Keratinocyte (primary cell): ENCODE measurements around the gene NEK2. TPM values are rescaled to one million over a fixed set of nuclear protein-coding genes. Genes with fewer than 3 reads are reported as not detected.
A peak's percentile ranks its signal among the peaks of the same experiment; 100 is the strongest.

ENCODE experiments used
- DNase-seq: peaks from one replicate; pipeline ENCODE4 v3.0.0-alpha.2; 2011; ENCODE audit warnings: low read depth, missing footprints, low spot score
- FAIRE-seq: peaks from 2 replicates; lab custom pipeline; 2011; peaks lifted over from hg19 to GRCh38; lab: Jason Lieb, UNC
- H2AFZ ChIP-seq: 2 replicates; pipeline ENCODE4 v1.6.0; 2012; ENCODE audit warnings: low read length, control low read depth, inconsistent platforms; ENCODE audit not compliant: control insufficient read depth
- H3K27ac ChIP-seq: 2 replicates; pipeline ENCODE4 v1.5.1; 2011; ENCODE audit warnings: low read length; ENCODE audit not compliant: control insufficient read depth, insufficient read depth
- H3K27me3 ChIP-seq: 3 replicates; pipeline ENCODE4 v1.6.0; 2011; ENCODE audit warnings: low read length; ENCODE audit not compliant: control insufficient read depth, insufficient read depth; ENCODE audit errors: extremely low read depth
- H3K36me3 ChIP-seq, 2 experiments: 2 replicates in 1 of 2; 3 replicates in 1 of 2; pipeline ENCODE4 v1.5.1; 2011; ENCODE audit warnings: low read length in 2 of 2, mild to moderate bottlenecking in 1 of 2; ENCODE audit not compliant: control insufficient read depth in 2 of 2, insufficient read depth in 2 of 2; ENCODE audit errors: extremely low read depth in 1 of 2
- H3K4me1 ChIP-seq: 3 replicates; pipeline ENCODE4 v1.5.1; 2011; ENCODE audit warnings: low read length; ENCODE audit not compliant: control insufficient read depth, insufficient read depth; ENCODE audit errors: extremely low read depth
- H3K4me2 ChIP-seq: 3 replicates; pipeline ENCODE4 v1.6.0; 2011; ENCODE audit warnings: low read depth, low read length; ENCODE audit not compliant: control insufficient read depth, insufficient read depth; ENCODE audit errors: extremely low read depth
- H3K4me3 ChIP-seq, 3 experiments: fragments of 200-600 bp in 1 of 3; sonication (generic) in 1 of 3; 2 replicates in 2 of 3; 3 replicates in 1 of 3; pipeline ENCODE4 v1.5.1; 2011 to 2016; ENCODE audit warnings: low read length in 3 of 3, mild to moderate bottlenecking in 3 of 3, control low read depth in 2 of 3, inconsistent platforms in 1 of 3, low read depth in 1 of 3, mixed read lengths in 1 of 3, mixed run types in 1 of 3, moderate library complexity in 1 of 3; ENCODE audit not compliant: control insufficient read depth in 2 of 3, insufficient read depth in 2 of 3; ENCODE audit errors: extremely low read depth in 1 of 3
- H3K79me2 ChIP-seq: 2 replicates; pipeline ENCODE4 v1.6.0; 2012; ENCODE audit warnings: low read length; ENCODE audit not compliant: control insufficient read depth, insufficient read depth
- H3K9ac ChIP-seq: 3 replicates; pipeline ENCODE4 v1.6.0; 2011; ENCODE audit warnings: low read length; ENCODE audit not compliant: control insufficient read depth, insufficient read depth; ENCODE audit errors: extremely low read depth
- H3K9me1 ChIP-seq: 3 replicates; pipeline ENCODE4 v1.6.0; 2011; ENCODE audit warnings: low read length; ENCODE audit not compliant: control insufficient read depth, insufficient read depth; ENCODE audit errors: extremely low read depth
- H3K9me3 ChIP-seq: 2 replicates; pipeline ENCODE4 v1.5.1; 2012; ENCODE audit warnings: low read depth, low read length; ENCODE audit not compliant: control insufficient read depth
- H4K20me1 ChIP-seq: 3 replicates; pipeline ENCODE4 v1.6.0; 2011; ENCODE audit warnings: low read length; ENCODE audit not compliant: control insufficient read depth, insufficient read depth; ENCODE audit errors: extremely low read depth
- EZH2 ChIP-seq: IDR thresholded peaks from one replicate; pipeline ENCODE4 v1.6.1; 2012; ENCODE audit warnings: inconsistent platforms, mild to moderate bottlenecking, low read length, moderate library complexity
- dilution Hi-C: fragments of 300-500 bp; cut with MboI; formaldehyde crosslinking; loops from one replicate; pipeline ENCODE4 v1.7.0; 2020; ENCODE audit warnings: low sequenced_read_pairs; ENCODE audit not compliant: extremely low pct_ligation_motif_present
- polyA plus RNA-seq, 5 experiments: library from polyadenylated mRNA; depleted of rRNA in 3 of 5; stranded (reverse) in 3 of 5; stranded (forward) in 1 of 5; unstranded in 1 of 5; fragments of >200 nt; gene quantifications; 1 replicate in 1 of 5; 2 replicates in 3 of 5; 3 replicates in 1 of 5; pipeline versions ENCODE4 v1.2.1 to v1.2.3, GENCODE V29; 2011 to 2012; ENCODE audit warnings: missing spikeins in 2 of 5, low read depth in 1 of 5, low replicate concordance in 1 of 5
- TF ChIP-seq, protein P1 (sequence below), 3 experiments: IDR thresholded peaks in 1 of 3; conservative IDR thresholded peaks in 1 of 3; optimal IDR thresholded peaks in 1 of 3; 2 replicates in 2 of 3; 3 replicates in 1 of 3; pipeline versions ENCODE3 to v1.5.1; 2011; ENCODE audit warnings: low read length in 3 of 3, mild to moderate bottlenecking in 3 of 3, moderate library complexity in 2 of 3, control low read depth in 1 of 3, inconsistent platforms in 1 of 3; ENCODE audit not compliant: insufficient read depth in 2 of 3; ENCODE audit errors: extremely low read depth in 1 of 3

The NEK2 gene
- polyA plus RNA-seq, 1 donor (not counting 4 experiments of a cell fraction or from before 2014, with no cell fraction given): 10.8 TPM

DNA sequence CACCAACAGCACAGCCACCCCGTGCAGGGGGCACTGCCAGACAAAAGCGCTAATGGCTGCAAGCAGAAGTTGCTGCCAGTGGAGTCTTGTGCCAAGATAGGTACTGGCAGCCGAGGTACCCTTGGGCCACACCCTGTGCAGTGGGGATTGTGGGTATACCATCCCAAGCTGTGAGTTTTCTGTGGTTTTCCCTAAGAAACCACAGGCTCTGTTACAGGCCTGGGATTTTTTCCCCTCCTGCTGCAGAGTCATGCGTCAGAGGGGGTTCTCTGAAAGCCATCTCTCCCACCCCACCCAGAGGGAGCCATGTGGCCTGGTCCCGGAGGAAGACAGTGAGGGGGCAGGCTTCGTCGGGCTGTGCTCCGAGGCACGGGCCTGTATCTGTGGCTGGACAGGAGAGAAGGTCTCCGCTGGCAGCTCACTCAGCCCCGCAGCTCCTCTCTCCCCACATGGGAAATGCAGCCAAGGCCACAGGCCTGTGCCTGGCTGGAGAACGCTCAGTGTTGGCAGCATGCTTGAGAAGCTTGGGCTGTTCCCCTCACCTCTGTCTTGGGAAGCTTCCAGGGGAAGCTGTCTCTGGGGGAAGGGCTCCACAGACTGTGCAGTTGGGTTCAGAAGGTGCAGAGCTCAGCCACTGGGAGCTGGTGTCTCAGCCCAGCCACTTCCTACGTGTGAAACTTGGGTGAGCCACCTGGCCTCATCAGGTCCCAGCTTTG, 42.5 kb downstream of the NEK2 start:
- Histone ChIP-seq H4K20me1 (no peaks in the 10 kb centered on the region), H2AFZ (peak overlapping the region; percentile 43), H3K27ac (peak overlapping the region; percentile 46), H3K27me3 (peaks cover 36% of the 10 kb centered on the region), H3K4me2 (peak overlapping the region; percentile 73), H3K79me2 (no peaks in the 10 kb centered on the region), H3K4me1 (peaks cover 30% of the 10 kb centered on the region), H3K9me3 (no peaks in the 10 kb centered on the region), H3K9me1 (no peaks in the 10 kb centered on the region), H3K4me3 (peak overlapping the region in 1 of 3 experiments; percentile 7), H3K36me3 (no peaks in the 10 kb centered on the region), H3K9ac (peak overlapping the region; percentile 58)
- DNase-seq (no peak), FAIRE-seq (peak; percentile 84)
- dilution Hi-C loops: no loop called here
- no peak for TF ChIP-seq EZH2
- TF ChIP-seq, protein P1, sequence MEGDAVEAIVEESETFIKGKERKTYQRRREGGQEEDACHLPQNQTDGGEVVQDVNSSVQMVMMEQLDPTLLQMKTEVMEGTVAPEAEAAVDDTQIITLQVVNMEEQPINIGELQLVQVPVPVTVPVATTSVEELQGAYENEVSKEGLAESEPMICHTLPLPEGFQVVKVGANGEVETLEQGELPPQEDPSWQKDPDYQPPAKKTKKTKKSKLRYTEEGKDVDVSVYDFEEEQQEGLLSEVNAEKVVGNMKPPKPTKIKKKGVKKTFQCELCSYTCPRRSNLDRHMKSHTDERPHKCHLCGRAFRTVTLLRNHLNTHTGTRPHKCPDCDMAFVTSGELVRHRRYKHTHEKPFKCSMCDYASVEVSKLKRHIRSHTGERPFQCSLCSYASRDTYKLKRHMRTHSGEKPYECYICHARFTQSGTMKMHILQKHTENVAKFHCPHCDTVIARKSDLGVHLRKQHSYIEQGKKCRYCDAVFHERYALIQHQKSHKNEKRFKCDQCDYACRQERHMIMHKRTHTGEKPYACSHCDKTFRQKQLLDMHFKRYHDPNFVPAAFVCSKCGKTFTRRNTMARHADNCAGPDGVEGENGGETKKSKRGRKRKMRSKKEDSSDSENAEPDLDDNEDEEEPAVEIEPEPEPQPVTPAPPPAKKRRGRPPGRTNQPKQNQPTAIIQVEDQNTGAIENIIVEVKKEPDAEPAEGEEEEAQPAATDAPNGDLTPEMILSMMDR (optimal IDR thresholded peaks at IDR 0.05 in 1 of 3, IDR thresholded peaks at IDR 0.05 in 1 of 3, conservative IDR thresholded peaks at IDR 0.05 in 1 of 3; ENCODE audit: extremely low read depth in 1 of 3, insufficient read depth in 2 of 3, low read length in 3 of 3): no peak

DNA sequence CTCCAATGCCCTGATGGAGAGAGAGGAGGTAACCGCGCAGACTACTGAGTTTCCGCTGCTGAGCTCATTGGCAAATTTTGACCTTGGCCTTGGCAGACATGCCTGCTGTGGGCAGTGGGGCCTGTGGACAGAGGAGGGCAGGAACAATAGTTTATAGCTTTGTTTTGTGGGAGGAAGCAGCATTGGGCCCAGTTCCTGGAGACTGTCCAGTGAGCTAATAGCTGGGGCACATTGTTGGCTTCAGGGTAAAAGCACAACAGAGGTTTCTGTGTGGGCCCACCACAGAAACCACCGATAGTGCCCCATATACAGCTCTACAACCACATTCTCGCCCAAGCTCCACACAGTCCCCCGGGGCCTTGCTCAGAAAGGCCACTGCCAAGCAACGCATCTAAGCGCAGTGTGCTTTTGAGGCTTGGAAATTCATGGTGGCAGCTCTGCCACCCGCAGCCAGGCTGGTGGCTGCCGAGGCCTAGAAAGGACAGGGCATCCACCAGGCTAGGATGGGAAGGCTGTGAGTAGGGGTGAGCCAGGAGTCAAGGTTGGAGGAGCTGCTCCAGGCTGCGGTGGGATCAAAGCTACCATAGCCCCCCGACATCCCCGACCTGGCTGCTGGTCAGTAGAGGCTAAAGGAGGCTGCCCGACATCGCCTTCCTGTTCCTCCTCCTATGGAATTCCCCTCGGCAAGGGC, 43.2 kb downstream of the NEK2 start:
- Histone ChIP-seq H3K4me2 (peak overlapping the region; percentile 73), H3K9me3 (no peaks in the 10 kb centered on the region), H3K79me2 (no peaks in the 10 kb centered on the region), H3K9me1 (no peaks in the 10 kb centered on the region), H3K4me3 (peak overlapping the region in 1 of 3 experiments; percentile 7), H3K36me3 (no peaks in the 10 kb centered on the region), H3K4me1 (peaks cover 30% of the 10 kb centered on the region), H2AFZ (peak overlapping the region; percentile 43), H3K9ac (no peak overlapping the region), H4K20me1 (no peaks in the 10 kb centered on the region), H3K27me3 (peaks cover 38% of the 10 kb centered on the region), H3K27ac (no peak overlapping the region)
- FAIRE-seq (no peak), DNase-seq (no peak)
- dilution Hi-C loops: no loop called here
- no peak for TF ChIP-seq EZH2
- TF ChIP-seq, protein P1 (optimal IDR thresholded peaks at IDR 0.05 in 1 of 3, IDR thresholded peaks at IDR 0.05 in 1 of 3, conservative IDR thresholded peaks at IDR 0.05 in 1 of 3; ENCODE audit: extremely low read depth in 1 of 3, insufficient read depth in 2 of 3, low read length in 3 of 3): no peak
